ENCODE results near the gene GSDMA.

The GSDMA gene

DNA sequence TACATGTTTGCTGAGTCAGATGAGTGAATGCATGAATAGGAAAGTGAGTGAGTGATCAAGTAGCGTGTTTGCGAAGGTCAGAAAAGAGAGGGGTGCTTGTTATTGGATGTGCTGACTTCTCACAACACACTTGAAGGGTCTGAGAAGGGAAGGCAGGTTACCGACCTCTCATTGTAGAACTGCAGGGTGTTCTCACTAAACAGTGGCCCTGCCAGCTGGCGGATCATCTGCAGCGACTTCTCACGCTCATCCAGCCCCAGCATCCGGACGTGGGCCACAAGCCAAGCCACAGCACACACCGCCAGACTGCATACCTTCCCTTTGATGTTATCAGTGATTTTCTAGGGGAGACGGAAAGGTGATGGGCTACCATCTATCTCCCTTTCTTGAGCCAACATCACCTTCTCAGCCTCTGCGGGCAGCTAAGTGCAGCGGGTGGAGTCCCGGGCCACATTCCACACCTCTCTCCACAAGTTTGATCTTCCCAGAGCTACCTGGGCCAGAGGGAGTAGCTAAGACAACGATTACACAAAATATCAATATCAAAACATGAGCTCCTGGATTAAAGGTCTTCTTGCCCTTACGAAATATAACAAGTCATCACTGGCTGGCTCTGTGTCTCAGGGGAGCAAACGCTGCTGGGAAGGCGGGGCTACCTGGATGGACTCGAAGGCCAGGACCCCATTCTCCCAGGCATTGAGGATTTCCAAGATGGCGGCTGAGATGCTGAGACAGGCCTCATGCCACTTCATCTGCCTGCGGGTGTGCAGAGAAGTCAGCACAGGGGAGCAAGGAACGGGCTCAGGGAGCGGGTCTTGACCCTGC, 63.4 kb downstream of the GSDMA start:
- Histone ChIP-seq H3K4me3 (ENCODE audit: low read depth, low read length) (no peak overlapping the region), H3K9me3 (ENCODE audit: control insufficient read depth, insufficient read depth, low read depth, low read length) (no peaks in the 10 kb centered on the region), H3K27ac (ENCODE audit: extremely low read depth, low read depth, low read length) (no peak overlapping the region), H3K36me3 (ENCODE audit: control insufficient read depth in 2 of 2, insufficient read depth in 1 of 2, low read length in 2 of 2) (peaks cover 47 to 93% of the 10 kb centered on the region in 2 experiments), H3K4me1 (ENCODE audit: control insufficient read depth, insufficient read depth, low read length) (peaks cover 16% of the 10 kb centered on the region)
- ChIA-PET POLR2A (interaction anchor here (0.5 to 1.6 kb wide), 3 partner anchors 11 to 85 kb away, joined by 3 to 6 read pairs (median 3); no protein-coding TSS in a partner anchor), CTCF (interaction anchor here (0.5 to 11.2 kb wide), 36 partner anchors 12 to 493 kb away, joined by 3 to 268 read pairs (median 5); partner anchors contain the start of genes CSF3, MED24 and NR1D1)
- no peak for TF ChIP-seq ZNF677 (tag by site-specific recombination; IDR thresholded peaks at IDR 0.05)
- no peak for TF ChIP-seq ZNF626 (tag by site-specific recombination; IDR thresholded peaks at IDR 0.05)
- no peak for TF ChIP-seq YY2 (tag by site-specific recombination; IDR thresholded peaks at IDR 0.05)
- no peak for TF ChIP-seq TRIM28 (IDR thresholded peaks at IDR 0.05; ENCODE audit: borderline replicate concordance, low read length)
- TF ChIP-seq ZFHX2 (tag by site-specific recombination; conservative IDR thresholded peaks at IDR 0.05): no peak
- TF ChIP-seq ZNF624 (tag by site-specific recombination; IDR thresholded peaks at IDR 0.05): no peak
- no peak for TF ChIP-seq ZNF423 (tag by site-specific recombination; IDR thresholded peaks at IDR 0.05)
- TF ChIP-seq, protein P1, sequence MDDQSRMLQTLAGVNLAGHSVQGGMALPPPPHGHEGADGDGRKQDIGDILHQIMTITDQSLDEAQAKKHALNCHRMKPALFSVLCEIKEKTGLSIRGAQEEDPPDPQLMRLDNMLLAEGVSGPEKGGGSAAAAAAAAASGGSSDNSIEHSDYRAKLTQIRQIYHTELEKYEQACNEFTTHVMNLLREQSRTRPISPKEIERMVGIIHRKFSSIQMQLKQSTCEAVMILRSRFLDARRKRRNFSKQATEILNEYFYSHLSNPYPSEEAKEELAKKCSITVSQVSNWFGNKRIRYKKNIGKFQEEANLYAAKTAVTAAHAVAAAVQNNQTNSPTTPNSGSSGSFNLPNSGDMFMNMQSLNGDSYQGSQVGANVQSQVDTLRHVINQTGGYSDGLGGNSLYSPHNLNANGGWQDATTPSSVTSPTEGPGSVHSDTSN (CRISPR knock-in tag; IDR thresholded peaks at IDR 0.05): no peak
- TF ChIP-seq, protein P2, sequence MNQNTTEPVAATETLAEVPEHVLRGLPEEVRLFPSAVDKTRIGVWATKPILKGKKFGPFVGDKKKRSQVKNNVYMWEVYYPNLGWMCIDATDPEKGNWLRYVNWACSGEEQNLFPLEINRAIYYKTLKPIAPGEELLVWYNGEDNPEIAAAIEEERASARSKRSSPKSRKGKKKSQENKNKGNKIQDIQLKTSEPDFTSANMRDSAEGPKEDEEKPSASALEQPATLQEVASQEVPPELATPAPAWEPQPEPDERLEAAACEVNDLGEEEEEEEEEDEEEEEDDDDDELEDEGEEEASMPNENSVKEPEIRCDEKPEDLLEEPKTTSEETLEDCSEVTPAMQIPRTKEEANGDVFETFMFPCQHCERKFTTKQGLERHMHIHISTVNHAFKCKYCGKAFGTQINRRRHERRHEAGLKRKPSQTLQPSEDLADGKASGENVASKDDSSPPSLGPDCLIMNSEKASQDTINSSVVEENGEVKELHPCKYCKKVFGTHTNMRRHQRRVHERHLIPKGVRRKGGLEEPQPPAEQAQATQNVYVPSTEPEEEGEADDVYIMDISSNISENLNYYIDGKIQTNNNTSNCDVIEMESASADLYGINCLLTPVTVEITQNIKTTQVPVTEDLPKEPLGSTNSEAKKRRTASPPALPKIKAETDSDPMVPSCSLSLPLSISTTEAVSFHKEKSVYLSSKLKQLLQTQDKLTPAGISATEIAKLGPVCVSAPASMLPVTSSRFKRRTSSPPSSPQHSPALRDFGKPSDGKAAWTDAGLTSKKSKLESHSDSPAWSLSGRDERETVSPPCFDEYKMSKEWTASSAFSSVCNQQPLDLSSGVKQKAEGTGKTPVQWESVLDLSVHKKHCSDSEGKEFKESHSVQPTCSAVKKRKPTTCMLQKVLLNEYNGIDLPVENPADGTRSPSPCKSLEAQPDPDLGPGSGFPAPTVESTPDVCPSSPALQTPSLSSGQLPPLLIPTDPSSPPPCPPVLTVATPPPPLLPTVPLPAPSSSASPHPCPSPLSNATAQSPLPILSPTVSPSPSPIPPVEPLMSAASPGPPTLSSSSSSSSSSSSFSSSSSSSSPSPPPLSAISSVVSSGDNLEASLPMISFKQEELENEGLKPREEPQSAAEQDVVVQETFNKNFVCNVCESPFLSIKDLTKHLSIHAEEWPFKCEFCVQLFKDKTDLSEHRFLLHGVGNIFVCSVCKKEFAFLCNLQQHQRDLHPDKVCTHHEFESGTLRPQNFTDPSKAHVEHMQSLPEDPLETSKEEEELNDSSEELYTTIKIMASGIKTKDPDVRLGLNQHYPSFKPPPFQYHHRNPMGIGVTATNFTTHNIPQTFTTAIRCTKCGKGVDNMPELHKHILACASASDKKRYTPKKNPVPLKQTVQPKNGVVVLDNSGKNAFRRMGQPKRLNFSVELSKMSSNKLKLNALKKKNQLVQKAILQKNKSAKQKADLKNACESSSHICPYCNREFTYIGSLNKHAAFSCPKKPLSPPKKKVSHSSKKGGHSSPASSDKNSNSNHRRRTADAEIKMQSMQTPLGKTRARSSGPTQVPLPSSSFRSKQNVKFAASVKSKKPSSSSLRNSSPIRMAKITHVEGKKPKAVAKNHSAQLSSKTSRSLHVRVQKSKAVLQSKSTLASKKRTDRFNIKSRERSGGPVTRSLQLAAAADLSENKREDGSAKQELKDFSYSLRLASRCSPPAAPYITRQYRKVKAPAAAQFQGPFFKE (tag by site-specific recombination; IDR thresholded peaks at IDR 0.05; ENCODE audit: borderline replicate concordance): no peak
- TF ChIP-seq OSR2 (tag by site-specific recombination; IDR thresholded peaks at IDR 0.05): no peak
- TF ChIP-seq, protein P3, sequence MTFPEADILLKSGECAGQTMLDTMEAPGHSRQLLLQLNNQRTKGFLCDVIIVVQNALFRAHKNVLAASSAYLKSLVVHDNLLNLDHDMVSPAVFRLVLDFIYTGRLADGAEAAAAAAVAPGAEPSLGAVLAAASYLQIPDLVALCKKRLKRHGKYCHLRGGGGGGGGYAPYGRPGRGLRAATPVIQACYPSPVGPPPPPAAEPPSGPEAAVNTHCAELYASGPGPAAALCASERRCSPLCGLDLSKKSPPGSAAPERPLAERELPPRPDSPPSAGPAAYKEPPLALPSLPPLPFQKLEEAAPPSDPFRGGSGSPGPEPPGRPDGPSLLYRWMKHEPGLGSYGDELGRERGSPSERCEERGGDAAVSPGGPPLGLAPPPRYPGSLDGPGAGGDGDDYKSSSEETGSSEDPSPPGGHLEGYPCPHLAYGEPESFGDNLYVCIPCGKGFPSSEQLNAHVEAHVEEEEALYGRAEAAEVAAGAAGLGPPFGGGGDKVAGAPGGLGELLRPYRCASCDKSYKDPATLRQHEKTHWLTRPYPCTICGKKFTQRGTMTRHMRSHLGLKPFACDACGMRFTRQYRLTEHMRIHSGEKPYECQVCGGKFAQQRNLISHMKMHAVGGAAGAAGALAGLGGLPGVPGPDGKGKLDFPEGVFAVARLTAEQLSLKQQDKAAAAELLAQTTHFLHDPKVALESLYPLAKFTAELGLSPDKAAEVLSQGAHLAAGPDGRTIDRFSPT (tag by site-specific recombination; IDR thresholded peaks at IDR 0.05): no peak
- TF ChIP-seq FEZF1 (tag by site-specific recombination; IDR thresholded peaks at IDR 0.05): no peak
- TF ChIP-seq ZNF768 (tag by site-specific recombination; IDR thresholded peaks at IDR 0.05): no peak
- no peak for TF ChIP-seq PRDM1 (tag by site-specific recombination; IDR thresholded peaks at IDR 0.05)
- no peak for TF ChIP-seq ZNF155 (tag by site-specific recombination; IDR thresholded peaks at IDR 0.05)
- no peak for TF ChIP-seq ZNF366 (tag by site-specific recombination; conservative IDR thresholded peaks at IDR 0.05)
